GM21423 (cell line): ENCODE measurements around the gene PRR9.
"Not testable (repeated sequence)": the region's sequence is repeated elsewhere in the genome, so short reads cannot be mapped to it uniquely, and the experiment has no call there.

ENCODE experiments used
- ATAC-seq: cut with Tn5 transposase; IDR thresholded peaks from one replicate; pipeline ENCODE4 v1.9.1; 2021; ENCODE audit warnings: mild to moderate bottlenecking, moderate library complexity; ENCODE audit not compliant: unreplicated experiment

The PRR9 gene

GRCh38 chr1:153229076-153229829 lies 11.9 kb downstream of the PRR9 start:
- ATAC-seq: not testable (repeated sequence)

GRCh38 chr1:153231363-153231762 lies 14.0 kb downstream of the PRR9 start:
- no peak for ATAC-seq

DNA sequence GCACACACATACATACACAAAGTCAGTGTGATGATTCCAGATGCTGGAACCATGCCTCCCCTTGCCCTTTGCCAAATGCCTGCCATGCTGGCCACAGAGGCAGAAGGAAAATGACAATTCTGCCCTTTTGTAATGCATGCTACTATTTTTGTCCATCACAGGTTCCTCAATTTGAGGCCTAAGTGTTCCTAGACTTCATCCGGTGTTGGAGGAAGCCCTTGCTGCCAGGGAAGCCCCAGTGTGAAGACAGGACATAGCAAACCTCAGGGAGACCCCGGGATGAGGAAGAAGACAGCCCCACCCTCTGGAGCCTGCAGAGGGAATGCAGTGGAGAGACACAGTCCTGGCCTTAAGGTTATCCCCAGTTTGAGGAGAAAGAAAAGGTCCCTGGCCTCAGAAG lies 14.4 kb downstream of the PRR9 start:
- no peak for ATAC-seq

- no peak for ATAC-seq
Observed at GRCh38 chr1:153232553-153232952, 15.2 kb downstream of the PRR9 start.

GRCh38 chr1:153233448-153233847 lies 16.1 kb downstream of the PRR9 start:
- no peak for ATAC-seq

DNA sequence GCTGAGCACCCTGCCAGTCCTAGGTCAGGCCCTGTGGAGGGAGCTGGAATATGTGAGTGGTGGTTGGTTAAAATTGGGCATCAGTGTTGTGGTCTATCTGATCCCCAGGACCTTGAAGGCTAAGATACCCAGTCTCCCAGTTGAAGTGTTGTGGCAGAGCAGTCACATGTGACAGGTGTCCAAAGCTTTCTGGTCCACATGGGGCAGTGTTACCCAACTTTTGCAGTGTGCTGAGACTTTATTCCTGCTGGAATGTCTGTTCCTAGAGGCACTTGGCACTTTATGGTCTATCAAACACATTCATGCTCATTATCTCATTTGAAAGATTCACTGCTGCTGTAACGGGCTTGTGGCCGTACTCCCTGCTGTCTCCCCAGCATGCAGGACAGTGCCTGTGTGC lies 21.1 kb downstream of the PRR9 start:
- no peak for ATAC-seq

GRCh38 chr1:153242160-153242559 lies 24.8 kb downstream of the PRR9 start:
- no peak for ATAC-seq

GRCh38 chr1:153245466-153245865 lies 28.1 kb downstream of the PRR9 start:
- ATAC-seq: no peak

DNA sequence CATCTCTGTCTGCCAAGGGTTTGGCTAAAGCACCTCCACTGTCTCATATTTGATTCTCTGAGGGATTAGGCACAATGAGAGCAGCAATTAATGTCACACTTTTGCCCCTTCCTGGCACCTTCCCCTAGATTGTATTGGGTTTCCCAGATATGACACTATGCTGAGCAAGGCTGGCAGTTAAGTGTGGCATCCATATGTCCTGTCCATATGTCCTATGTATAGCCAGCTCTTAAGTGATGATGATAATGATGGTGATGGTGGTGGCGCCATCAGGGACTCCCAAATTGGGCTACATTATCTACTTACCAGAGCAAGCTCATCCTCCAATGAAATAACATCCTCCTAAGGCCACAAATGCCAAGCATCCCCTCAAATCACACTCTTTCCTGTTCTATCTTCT lies 28.6 kb downstream of the PRR9 start:
- no peak for ATAC-seq

DNA sequence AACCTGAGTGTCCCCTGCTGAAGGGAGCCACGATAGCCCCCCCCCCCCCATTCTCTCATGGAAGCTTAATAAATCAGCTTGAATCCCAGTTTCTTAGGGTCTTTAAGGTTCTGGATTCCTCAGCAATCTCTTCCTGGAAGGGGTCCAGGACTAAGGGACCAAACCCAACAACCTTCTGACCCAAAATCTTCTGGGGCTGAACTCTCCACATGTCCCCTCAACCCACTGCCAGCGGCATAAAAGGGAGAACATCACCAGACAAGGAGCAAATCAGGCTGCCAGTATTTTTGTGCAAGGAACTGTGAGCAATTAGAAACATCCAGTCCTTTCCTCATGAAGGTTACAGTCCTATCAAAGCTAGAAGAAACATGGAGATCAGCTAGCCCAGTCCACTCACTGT lies 29.4 kb downstream of the PRR9 start:
- no peak for ATAC-seq

DNA sequence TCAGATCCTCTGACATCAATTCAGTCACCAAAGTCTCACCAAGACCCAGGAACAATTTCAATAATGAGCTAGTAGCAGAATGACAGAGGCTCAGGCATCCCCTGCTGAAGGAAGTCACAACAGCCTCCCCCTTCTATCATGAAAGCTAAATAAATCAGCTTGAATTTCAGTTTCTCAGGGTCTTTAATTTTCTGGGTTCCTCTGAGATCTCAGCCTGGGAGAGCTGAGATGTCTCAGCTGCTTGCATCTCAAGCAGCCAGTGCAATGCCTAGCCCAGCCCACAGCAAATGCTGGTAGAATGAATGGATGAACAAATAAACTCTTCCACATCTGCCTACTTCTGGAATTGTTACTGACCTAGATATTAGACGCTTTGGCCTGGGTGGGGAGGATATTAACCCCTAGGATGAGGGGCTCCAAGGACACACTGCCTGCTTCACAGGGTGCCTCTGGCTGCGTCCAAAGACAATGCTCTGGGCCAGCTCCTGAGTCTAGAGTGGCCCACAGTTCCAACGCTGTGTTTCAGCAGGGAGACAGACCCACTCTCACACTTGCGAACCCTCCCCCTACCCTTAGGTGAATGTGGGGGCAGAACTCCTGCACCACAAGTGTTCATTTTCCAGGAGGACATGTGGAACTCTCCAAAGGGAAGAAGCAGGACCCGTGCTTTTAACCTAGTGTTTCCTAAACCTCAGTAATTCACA lies 30.9 kb downstream of the PRR9 start:
- ATAC-seq: no peak

DNA sequence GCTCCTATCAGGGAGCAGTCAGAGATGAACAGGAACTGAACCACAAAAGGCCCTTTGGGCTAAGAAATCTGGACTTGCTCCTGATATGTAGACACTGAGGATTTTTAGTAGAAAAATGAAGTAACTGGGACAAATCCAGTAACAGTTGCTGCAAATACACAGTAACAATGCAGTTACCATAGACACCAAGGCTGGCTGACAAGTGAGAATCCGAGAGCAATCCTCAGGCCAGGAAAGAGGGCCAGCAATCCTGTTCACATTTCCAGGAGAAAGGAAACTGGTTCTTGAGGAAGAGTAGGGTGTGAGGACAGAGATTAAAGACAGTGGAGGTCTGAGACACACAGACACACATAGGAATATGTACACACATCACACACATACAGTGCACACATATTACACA lies 32.8 kb downstream of the PRR9 start:
- ATAC-seq: no peak

- ATAC-seq: no peak
Observed at GRCh38 chr1:153251087-153251486, 33.7 kb downstream of the PRR9 start.

DNA sequence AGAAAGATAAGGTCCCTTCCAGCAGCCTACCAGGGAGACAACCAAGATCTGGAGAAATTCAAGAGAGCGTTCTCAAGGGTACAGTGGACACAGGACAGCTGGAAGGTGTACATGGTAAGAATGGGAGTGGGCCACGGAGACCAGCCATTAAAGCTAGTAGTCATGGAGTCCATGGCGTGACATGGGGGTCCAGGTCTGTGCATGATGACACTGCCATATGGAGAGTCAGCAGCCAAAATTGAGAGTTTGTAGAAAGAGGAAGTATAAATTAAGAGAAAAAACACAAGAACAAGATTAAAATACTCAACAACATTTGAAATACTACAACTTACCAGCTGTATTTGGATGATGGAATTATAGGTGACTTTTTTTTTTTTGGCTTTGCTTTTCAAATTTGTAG lies 34.2 kb downstream of the PRR9 start:
- no peak for ATAC-seq

GRCh38 chr1:153251988-153252387 lies 34.6 kb downstream of the PRR9 start:
- no peak for ATAC-seq

GRCh38 chr1:153253076-153253475 lies 35.7 kb downstream of the PRR9 start:
- ATAC-seq: no peak

GRCh38 chr1:153253693-153254092 lies 36.3 kb downstream of the PRR9 start:
- ATAC-seq: no peak

DNA sequence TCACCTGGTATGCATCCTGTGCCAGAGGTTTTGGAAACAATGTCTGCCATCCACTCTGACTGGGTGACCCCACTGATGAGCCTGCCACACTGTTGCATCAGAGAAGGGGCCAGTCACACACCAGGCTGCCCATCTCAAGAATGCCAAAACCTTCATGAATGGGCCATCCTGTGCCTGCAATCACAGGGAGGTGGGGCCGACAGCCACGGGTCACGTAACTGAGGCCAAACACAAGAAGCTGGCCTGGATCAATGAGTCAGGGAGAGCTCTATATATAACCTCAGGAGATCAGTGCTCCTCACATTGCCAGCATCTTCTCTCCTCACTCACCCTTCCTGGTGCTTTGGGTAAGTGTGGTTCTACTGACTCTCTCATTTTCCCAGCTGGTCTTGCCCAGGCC lies 42.0 kb downstream of the PRR9 start, which contains the start of gene LORICRIN:
TSS of gene LORICRIN (plus strand) at position 301 of the 400 bp plus-strand sequence. CDS start 1,263 bp downstream, outside the sequence.
- ATAC-seq: no peak

DNA sequence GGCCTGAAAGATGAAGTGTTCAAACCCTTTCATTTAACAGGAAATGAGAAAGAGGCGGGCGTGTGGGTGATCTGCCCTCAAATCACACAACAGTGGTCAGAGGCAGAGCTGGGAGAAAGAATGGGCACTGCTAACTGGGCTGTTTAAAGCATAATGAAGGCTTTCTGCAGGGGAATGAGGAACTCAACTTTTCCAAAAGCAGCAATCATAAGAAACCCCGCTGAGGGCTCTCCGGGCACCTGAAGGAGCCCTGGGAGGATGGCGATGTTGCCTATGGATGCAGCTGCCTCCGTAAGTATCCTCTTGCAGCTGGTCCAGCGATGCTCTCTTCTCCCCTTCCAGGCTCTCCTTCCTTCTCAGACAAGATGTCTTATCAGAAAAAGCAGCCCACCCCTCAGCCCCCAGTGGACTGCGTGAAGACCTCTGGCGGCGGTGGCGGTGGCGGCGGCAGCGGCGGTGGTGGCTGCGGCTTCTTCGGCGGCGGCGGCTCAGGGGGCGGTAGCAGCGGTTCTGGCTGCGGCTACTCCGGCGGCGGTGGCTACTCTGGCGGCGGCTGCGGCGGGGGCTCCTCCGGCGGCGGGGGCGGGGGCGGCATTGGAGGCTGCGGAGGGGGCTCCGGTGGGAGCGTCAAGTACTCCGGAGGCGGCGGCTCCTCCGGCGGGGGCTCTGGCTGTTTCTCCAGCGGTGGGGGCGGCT lies 43.3 kb downstream of the PRR9 start:
- no peak for ATAC-seq

DNA sequence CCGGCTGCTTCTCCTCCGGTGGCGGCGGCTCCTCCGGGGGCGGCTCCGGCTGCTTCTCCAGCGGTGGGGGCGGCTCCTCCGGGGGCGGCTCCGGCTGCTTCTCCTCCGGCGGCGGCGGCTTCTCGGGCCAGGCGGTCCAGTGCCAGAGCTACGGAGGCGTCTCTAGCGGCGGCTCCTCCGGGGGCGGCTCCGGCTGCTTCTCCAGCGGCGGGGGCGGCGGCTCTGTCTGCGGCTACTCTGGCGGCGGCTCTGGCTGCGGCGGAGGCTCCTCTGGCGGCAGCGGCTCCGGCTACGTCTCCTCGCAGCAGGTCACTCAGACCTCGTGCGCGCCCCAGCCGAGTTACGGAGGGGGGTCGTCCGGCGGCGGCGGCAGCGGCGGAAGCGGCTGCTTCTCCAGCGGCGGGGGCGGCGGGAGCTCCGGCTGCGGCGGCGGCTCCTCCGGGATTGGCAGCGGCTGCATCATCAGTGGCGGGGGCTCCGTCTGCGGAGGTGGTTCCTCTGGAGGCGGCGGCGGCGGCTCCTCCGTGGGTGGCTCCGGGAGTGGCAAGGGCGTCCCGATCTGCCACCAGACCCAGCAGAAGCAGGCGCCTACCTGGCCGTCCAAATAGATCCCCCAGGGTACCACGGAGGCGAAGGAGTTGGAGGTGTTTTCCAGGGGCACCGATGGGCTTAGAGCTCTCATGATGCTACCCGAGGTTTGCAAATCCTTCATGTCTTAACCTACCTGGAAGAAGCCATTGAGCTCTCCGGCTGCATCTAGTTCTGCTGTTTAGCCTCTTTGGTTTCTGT lies 44.1 kb downstream of the PRR9 start:
- ATAC-seq: no peak

- no peak for ATAC-seq
Observed at GRCh38 chr1:153262070-153262366, 44.6 kb downstream of the PRR9 start.
